ENCODE measurements around the gene DYNC1H1.

Gene DYNC1H1

DNA sequence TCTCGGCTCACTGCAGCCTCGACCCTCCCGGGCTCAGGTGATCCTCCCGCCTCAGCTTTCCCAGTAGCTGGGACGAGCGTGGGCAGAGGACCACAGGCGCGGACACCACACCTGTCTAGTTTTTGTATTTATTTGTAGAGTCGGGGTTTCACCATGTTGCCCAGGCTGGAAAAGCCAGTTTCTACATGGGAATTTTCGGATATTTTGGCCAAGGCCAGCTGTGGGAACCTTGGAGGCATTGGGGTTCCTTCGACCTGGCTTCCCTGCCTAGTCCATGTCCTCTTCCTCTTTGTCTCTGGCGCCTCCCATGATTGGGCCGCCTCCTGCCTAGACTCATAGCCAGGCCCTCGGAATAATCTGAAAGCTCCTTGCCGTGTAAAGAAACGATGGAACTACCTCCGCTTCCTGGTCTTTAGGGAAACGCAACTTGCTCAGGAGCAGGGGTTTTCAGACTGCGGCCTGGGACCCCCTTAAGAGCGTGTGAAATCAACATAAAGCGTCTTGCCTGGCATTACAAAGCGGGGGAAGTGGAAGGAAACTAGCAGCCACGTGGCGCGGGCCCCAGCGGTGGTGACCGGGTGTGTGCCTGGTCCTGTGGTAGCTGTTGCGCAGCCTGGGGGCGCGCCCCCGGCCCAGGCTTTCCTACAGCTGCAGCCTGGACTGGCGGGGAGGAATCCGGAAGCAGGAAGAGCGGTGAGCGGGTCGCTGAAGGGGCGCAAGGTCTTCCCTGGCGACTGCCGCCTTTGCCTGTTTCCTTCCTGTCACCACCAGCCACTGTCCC, 123.8 kb downstream of the DYNC1H1 start:
- ChIA-PET POLR2A (interaction anchor here (0.6 to 1.2 kb wide), 9 partner anchors 8 to 229 kb away, joined by 3 to 5 read pairs (median 3); partner anchors contain the start of gene DYNC1H1), CTCF (interaction anchor here (0.7 kb wide), 1 partner anchor 148 kb away, joined by 3 read pairs; no protein-coding TSS in a partner anchor)
- no peak for DNase-seq (ENCODE audit: extremely low spot score)
- no peak for TF ChIP-seq SUZ12 (IDR thresholded peaks at IDR 0.05)
- TF ChIP-seq CTBP1 (IDR thresholded peaks at IDR 0.05; ENCODE audit: borderline replicate concordance): no peak
- TF ChIP-seq ELF4 (IDR thresholded peaks at IDR 0.05): no peak
- TF ChIP-seq ARNT (IDR thresholded peaks at IDR 0.05): no peak
- TF ChIP-seq L3MBTL2 (conservative IDR thresholded peaks at IDR 0.05): no peak
- no peak for TF ChIP-seq TARDBP (IDR thresholded peaks at IDR 0.05)
- TF ChIP-seq BHLHE40 (IDR thresholded peaks at IDR 0.05; ENCODE audit: borderline replicate concordance): no peak
- no peak for TF ChIP-seq NFRKB (IDR thresholded peaks at IDR 0.05)
- no peak for TF ChIP-seq FOXA1 (IDR thresholded peaks at IDR 0.05)

DNA sequence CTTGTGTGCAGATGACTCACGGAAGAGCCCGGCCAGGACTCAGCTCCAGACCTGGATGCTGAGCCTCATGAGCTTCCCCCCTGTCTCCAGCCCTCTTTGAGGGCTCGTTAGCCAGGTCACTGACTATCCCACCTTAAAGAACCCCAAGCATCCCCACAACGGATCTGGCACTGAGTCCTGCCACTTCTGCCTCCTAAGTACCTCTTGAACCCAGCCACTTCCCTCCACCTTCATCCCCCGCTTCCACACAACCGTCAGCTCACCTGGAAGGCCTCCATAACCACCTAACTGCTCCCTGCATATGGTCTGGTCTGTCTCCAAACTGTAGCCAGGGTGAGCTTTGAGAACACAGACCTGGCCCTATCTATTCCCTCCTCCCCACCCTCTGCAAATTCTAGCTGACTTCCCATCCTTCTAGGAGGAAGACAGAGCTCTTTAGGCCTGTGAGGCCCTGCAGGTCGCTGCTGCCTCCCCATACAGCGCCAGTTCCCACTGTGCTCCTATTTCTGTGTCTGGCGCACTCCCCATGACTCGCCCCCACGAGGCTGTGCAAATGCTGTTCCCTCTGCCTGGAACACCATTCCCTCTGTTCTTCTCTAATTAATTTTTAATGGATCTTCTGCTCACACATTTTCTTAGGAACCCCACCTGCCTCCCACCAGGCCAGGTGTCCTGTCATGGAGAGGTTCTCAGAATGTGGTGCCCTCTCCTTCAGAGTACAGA, 125.4 kb downstream of the DYNC1H1 start:
- no peak for DNase-seq (ENCODE audit: extremely low spot score)
- ChIA-PET POLR2A (interaction anchor here (0.9 to 1.2 kb wide), 3 partner anchors 25 to 126 kb away, joined by 3 to 4 read pairs (median 3); partner anchors contain the start of gene DYNC1H1), CTCF (interaction anchor here (0.6 to 1.2 kb wide), 2 partner anchors 128 to 248 kb away, joined by 3 to 10 read pairs; no protein-coding TSS in a partner anchor)
- no peak for TF ChIP-seq ZNF384 (IDR thresholded peaks at IDR 0.05)
- TF ChIP-seq LEF1 (IDR thresholded peaks at IDR 0.05; ENCODE audit: borderline replicate concordance): no peak
- TF ChIP-seq PKNOX1 (IDR thresholded peaks at IDR 0.05): no peak
- TF ChIP-seq CTBP1 (IDR thresholded peaks at IDR 0.05; ENCODE audit: borderline replicate concordance): no peak
- no peak for TF ChIP-seq SUZ12 (IDR thresholded peaks at IDR 0.05)
- no peak for TF ChIP-seq SP1 (IDR thresholded peaks at IDR 0.05)
- TF ChIP-seq HDGF (IDR thresholded peaks at IDR 0.05; ENCODE audit: borderline replicate concordance): no peak
- TF ChIP-seq FOXM1 (IDR thresholded peaks at IDR 0.05; ENCODE audit: borderline replicate concordance): no peak
- no peak for TF ChIP-seq FOXA1 (IDR thresholded peaks at IDR 0.05)
- no peak for TF ChIP-seq ARNT (IDR thresholded peaks at IDR 0.05)
- TF ChIP-seq TARDBP (IDR thresholded peaks at IDR 0.05): no peak
- no peak for TF ChIP-seq FOXK2 (IDR thresholded peaks at IDR 0.05)
- TF ChIP-seq BHLHE40 (IDR thresholded peaks at IDR 0.05; ENCODE audit: borderline replicate concordance): no peak
- no peak for TF ChIP-seq NFRKB (IDR thresholded peaks at IDR 0.05)
- TF ChIP-seq ELF4 (IDR thresholded peaks at IDR 0.05): no peak
- no peak for TF ChIP-seq L3MBTL2 (conservative IDR thresholded peaks at IDR 0.05)

DNA sequence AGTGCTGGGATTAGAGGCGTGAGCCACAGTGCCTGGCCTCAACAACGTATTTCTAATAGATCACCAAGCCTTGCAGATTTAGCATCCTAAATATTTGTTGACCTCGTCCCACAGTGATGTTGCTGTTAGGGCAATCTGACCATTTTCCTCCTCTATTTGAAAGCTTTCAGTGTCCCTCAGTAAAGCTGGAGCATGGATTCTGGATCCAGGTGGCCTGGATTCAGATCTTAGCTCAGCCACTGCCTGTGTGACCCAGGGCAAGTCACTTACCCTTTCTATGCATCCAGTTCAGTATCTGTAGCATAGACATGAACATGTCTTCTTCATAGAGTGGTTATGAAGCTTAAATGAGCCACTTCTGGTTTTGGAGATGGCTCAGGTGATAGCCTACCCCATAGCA, 126.3 kb downstream of the DYNC1H1 start:
- DNase-seq (ENCODE audit: extremely low spot score): no peak
- ChIA-PET CTCF (interaction anchor here (0.6 kb wide), 2 partner anchors 134 to 179 kb away, joined by 5 to 9 read pairs; no protein-coding TSS in a partner anchor), POLR2A (interaction anchor here (1.2 to 2.1 kb wide), 2 partner anchors 9 to 12 kb away, joined by 4 to 7 read pairs; no protein-coding TSS in a partner anchor)
- TF ChIP-seq NFRKB (IDR thresholded peaks at IDR 0.05): no peak
- TF ChIP-seq LEF1 (IDR thresholded peaks at IDR 0.05; ENCODE audit: borderline replicate concordance): no peak
- TF ChIP-seq SP1 (IDR thresholded peaks at IDR 0.05): no peak
- TF ChIP-seq HDGF (IDR thresholded peaks at IDR 0.05; ENCODE audit: borderline replicate concordance): no peak
- TF ChIP-seq TARDBP (IDR thresholded peaks at IDR 0.05): no peak
- no peak for TF ChIP-seq CTBP1 (IDR thresholded peaks at IDR 0.05; ENCODE audit: borderline replicate concordance)
- no peak for TF ChIP-seq FOXK2 (IDR thresholded peaks at IDR 0.05)
- no peak for TF ChIP-seq ELF4 (IDR thresholded peaks at IDR 0.05)
- no peak for TF ChIP-seq L3MBTL2 (conservative IDR thresholded peaks at IDR 0.05)
- TF ChIP-seq ZNF384 (IDR thresholded peaks at IDR 0.05): no peak
- no peak for TF ChIP-seq FOXA1 (IDR thresholded peaks at IDR 0.05)
- TF ChIP-seq ARNT (IDR thresholded peaks at IDR 0.05): no peak
- TF ChIP-seq PKNOX1 (IDR thresholded peaks at IDR 0.05): no peak
- TF ChIP-seq FOXM1 (IDR thresholded peaks at IDR 0.05; ENCODE audit: borderline replicate concordance): no peak
- TF ChIP-seq SUZ12 (IDR thresholded peaks at IDR 0.05): no peak
- no peak for TF ChIP-seq BHLHE40 (IDR thresholded peaks at IDR 0.05; ENCODE audit: borderline replicate concordance)

DNA sequence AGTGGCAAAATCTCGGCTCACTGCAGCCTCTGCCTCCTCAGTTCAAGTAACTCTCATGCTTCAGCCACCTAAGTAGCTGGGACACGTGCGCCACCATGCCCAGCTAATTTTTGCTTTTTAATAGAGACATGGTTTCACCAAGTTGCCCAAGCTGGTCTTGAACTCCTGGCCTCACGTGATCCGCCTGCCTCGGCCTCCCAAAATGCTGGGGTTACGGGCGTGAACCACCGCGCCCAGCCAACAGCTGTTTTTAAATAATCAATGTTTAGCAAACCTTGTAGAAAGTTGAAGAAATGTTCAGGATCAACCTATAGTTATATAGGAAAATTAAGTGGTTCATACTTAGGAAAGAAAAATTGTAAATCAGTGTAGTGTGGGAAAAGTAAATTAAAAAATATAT, 128.4 kb downstream of the DYNC1H1 start:
- CTCF ChIA-PET: interaction anchor here (1.4 kb wide), 1 partner anchor 47 kb away, joined by 3 read pairs; no protein-coding TSS in a partner anchor
- DNase-seq (ENCODE audit: extremely low spot score): no peak
- POLR2A ChIA-PET: interaction anchor here (2.1 kb wide), 1 partner anchor 14 kb away, joined by 7 read pairs; no protein-coding TSS in a partner anchor

More for the DNA sequence above, 128.4 kb downstream of the DYNC1H1 start:
- TF ChIP-seq L3MBTL2 (conservative IDR thresholded peaks at IDR 0.05) (no peak), BHLHE40 (IDR thresholded peaks at IDR 0.05; ENCODE audit: borderline replicate concordance) (no peak), FOXK2 (IDR thresholded peaks at IDR 0.05) (no peak), ZNF384 (IDR thresholded peaks at IDR 0.05) (no peak), TARDBP (IDR thresholded peaks at IDR 0.05) (no peak), NFRKB (IDR thresholded peaks at IDR 0.05) (no peak), FOXA1 (IDR thresholded peaks at IDR 0.05) (no peak), LEF1 (IDR thresholded peaks at IDR 0.05; ENCODE audit: borderline replicate concordance) (no peak), CTBP1 (IDR thresholded peaks at IDR 0.05; ENCODE audit: borderline replicate concordance) (no peak), HDGF (IDR thresholded peaks at IDR 0.05; ENCODE audit: borderline replicate concordance) (no peak), FOXM1 (IDR thresholded peaks at IDR 0.05; ENCODE audit: borderline replicate concordance) (no peak), ARNT (IDR thresholded peaks at IDR 0.05) (no peak), PKNOX1 (IDR thresholded peaks at IDR 0.05) (no peak), SUZ12 (IDR thresholded peaks at IDR 0.05) (no peak), SP1 (IDR thresholded peaks at IDR 0.05) (no peak), ELF4 (IDR thresholded peaks at IDR 0.05) (no peak)
